ENCODE results near the gene ELP1. TPM values are rescaled to one million over a fixed set of nuclear protein-coding genes. Genes with fewer than 3 reads are reported as not detected.

ELP1 gene
- total and polyA plus RNA-seq, 2 of the 4 experiments (the other 2 are of a cell fraction) = 20.0 to 43.2 TPM

GRCh38 chr9:108830272-108830671 lies 103.7 kb downstream of the ELP1 start:
- Histone ChIP-seq H2BK120ac (ENCODE audit: low read depth, low read length) (no peak overlapping the region), H4K91ac (ENCODE audit: insufficient read depth, low read depth, low read length) (no peak overlapping the region), H3K27me3 (ENCODE audit: control insufficient read depth, insufficient read depth, low read length) (peaks cover 2% of the 10 kb centered on the region), H3K4ac (ENCODE audit: low read depth, low read length) (no peak overlapping the region), H3K9me1 (ENCODE audit: insufficient read depth, low read length) (no peaks in the 10 kb centered on the region), H3K9ac (ENCODE audit: low read depth, low read length) (no peak overlapping the region), H3K4me1 (ENCODE audit: control insufficient read depth, insufficient read depth, low read length) (no peaks in the 10 kb centered on the region), H2AK9ac (replicated peaks; ENCODE audit: low read depth, low read length, poor library complexity) (no peak overlapping the region), H3K9me3 (ENCODE audit: control insufficient read depth, insufficient read depth, low read length) (no peaks in the 10 kb centered on the region), H2BK5ac (ENCODE audit: low read depth, low read length, poor library complexity, severe bottlenecking) (no peak overlapping the region), H3K79me1 (ENCODE audit: low read depth in 1 of 2, low read length in 2 of 2) (no peaks in the 10 kb centered on the region), H4K8ac (ENCODE audit: low read depth in 2 of 2, low read length in 2 of 2) (no peak overlapping the region), H3K4me2 (ENCODE audit: low read depth, low read length) (no peak overlapping the region), H2BK15ac (ENCODE audit: low read depth, low read length) (no peak overlapping the region), H3K23ac (ENCODE audit: low read depth, low read length) (no peak overlapping the region), H2AK5ac (ENCODE audit: low read depth, low read length) (no peak overlapping the region), H3K36me3 (ENCODE audit: control insufficient read depth, insufficient read depth, low read length) (no peaks in the 10 kb centered on the region), H4K5ac (ENCODE audit: low read depth, low read length) (no peak overlapping the region), H3K14ac (replicated peaks; ENCODE audit: low read depth, low read length) (no peak overlapping the region), H3K56ac (ENCODE audit: extremely low read depth, insufficient read depth, low read length) (no peak overlapping the region), H4K20me1 (ENCODE audit: insufficient read depth, low read length) (no peaks in the 10 kb centered on the region), H3K27ac (ENCODE audit: insufficient read depth, low read length) (no peak overlapping the region), H2AFZ (replicated peaks; ENCODE audit: low read length, poor library complexity) (no peak overlapping the region), H3K4me3 (ENCODE audit: insufficient read depth, low read depth, low read length) (no peak overlapping the region), H3K18ac (ENCODE audit: low read depth, low read length) (no peak overlapping the region), H2BK20ac (ENCODE audit: low read depth, low read length) (no peak overlapping the region)
- ATAC-seq (ENCODE audit: low read depth) = no peak
- no peak for TF ChIP-seq RCOR1 (IDR thresholded peaks at IDR 0.05; ENCODE audit: insufficient replicate concordance, low read length)
- TF ChIP-seq CHD1 (IDR thresholded peaks at IDR 0.05; ENCODE audit: low read depth, low read length) = no peak
- TF ChIP-seq SMC3 (IDR thresholded peaks at IDR 0.05; ENCODE audit: low read depth, low read length) = no peak
- TF ChIP-seq ELK1 (IDR thresholded peaks at IDR 0.05; ENCODE audit: borderline replicate concordance, low read depth, low read length) = no peak
- TF ChIP-seq RFX5 (IDR thresholded peaks at IDR 0.05; ENCODE audit: low read depth, low read length) = no peak
- no peak for TF ChIP-seq MXI1 (IDR thresholded peaks at IDR 0.05; ENCODE audit: borderline replicate concordance, low read depth, low read length)
- no peak for TF ChIP-seq FOS (IDR thresholded peaks at IDR 0.05; ENCODE audit: low read depth, low read length)
- no peak for TF ChIP-seq MAZ (IDR thresholded peaks at IDR 0.05; ENCODE audit: borderline replicate concordance, low read depth, low read length)
- TF ChIP-seq CEBPB (IDR thresholded peaks at IDR 0.05; ENCODE audit: low read depth, low read length) = no peak
- no peak for TF ChIP-seq NFE2L2 (IDR thresholded peaks at IDR 0.05; ENCODE audit: low read depth, low read length)
- no peak for TF ChIP-seq CTCF (conservative IDR thresholded peaks at IDR 0.05; ENCODE audit: low read depth, low read length)
- intact Hi-C loops (cut with micrococcal nuclease) = no loop called here
- DNase-seq = no peak
- no CpG with 5 or more reads among the region's 2 CpGs for WGBS, 2 experiments (ENCODE audit: extremely low coverage in 2 of 2, insufficient read length in 1 of 2)
- ChIA-PET POLR2A (ENCODE audit: unreplicated experiment) (no interaction called here), CTCF (no interaction called here)
- BruUV-seq (replicated peaks) = no TSS peak
- dilution Hi-C loops (cut with HindIII; ENCODE audit: low sequenced_read_pairs, unreplicated experiment) = no loop called here
- in situ Hi-C loops (cut with MboI; ENCODE audit: low sequenced_read_pairs) = no loop called here
